ENCODE measurements around the gene CBX7.

Gene CBX7

DNA sequence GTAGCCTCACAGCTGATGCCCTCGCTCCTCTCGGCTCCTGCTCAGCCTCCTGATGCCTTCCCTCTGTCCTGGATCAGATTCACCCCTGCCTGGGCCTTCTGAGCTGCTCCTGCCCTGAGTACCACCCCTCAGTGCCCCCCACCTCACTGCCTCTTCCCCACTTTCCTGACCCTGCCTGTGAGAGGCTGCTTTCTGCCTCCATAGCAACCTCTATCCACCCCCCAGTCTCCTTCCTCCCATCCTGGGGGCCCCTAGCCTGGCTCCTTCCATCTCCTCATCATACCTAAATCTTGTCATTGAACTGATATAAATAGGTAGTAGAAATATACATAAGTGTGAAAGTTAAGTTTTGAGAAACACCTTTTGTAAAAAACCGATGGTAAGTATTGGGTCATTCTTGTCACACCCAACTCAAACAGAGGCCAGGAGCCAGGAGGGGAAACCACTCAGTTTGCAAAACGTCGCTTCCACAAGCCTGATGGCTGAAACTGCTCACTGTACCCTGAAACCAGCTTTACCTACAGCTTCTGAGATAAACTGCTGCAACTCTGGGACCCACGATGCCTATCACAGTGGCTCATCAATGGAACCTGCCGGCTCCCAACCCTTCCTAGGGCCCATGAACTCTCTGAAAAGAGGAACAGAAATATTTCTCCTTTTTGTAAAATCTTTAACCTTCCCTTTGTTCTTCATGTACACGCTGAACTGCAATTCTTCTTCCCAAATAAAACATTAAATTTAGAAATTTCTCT, 60.2 kb downstream of the CBX7 start:
- H3K4me3 ChIP-seq (ENCODE audit: low read length), result no peak overlapping the region
- H3K4me2 ChIP-seq (ENCODE audit: low read length), result no peak overlapping the region
- H3K4me1 ChIP-seq (ENCODE audit: control insufficient read depth, insufficient read depth, low read length), result peaks cover 6% of the 10 kb centered on the region
- H3K9ac ChIP-seq (ENCODE audit: low read depth, low read length), result no peak overlapping the region
- peaks cover 49% of the 10 kb centered on the region for H3K27me3 ChIP-seq (ENCODE audit: control insufficient read depth, insufficient read depth, low read length)
- H3K9me3 ChIP-seq (replicated peaks; ENCODE audit: low read length), result no peaks in the 10 kb centered on the region
- H3K36me3 ChIP-seq (ENCODE audit: insufficient read depth, low read length), result no peaks in the 10 kb centered on the region

DNA sequence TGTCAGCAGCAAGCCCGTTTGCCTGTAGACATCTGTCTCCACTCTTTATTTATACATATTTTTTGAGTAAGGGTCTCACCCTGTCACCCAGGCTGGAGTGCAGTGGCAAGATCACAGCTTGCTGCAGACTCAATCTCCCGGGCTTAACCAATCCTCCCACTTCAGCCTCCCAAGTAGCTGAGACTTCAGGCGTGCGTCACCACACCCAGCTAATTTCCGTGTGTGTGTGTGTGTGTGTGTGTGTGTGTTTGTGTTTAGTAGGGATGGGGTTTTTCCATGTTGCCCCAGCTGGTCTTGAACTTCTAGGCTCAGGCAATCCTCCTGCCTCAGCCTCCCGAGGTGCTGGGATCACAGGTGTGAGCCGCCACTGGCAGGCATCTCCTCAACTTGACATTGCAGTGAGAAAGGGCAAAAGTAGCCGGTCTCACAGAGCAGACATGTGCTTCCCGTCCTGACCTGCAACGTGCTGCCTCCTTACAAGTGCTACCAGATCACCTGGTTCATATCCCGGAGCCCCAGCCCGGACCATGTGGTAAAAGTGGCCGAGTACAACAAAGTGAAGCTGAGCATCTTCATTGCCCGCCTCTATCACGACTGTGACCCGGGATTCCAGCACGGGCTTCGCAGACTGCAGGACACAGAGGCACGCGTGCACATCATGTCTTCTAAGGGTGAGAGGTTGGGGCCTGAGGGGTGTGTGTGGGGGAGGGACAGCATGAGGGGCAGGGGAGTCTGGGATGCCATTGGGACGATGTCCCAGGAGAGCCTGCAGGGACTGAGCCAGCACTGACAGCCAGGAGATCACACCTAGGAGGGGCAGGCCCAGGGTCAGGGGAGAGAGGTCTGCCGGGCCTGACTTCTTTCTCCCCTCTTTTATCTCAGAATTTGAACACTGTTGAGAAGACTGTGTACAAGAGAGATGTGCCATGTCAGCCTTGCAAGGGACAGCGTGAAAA, 61.1 kb downstream of the CBX7 start:
- H3K4me2 ChIP-seq (ENCODE audit: low read length), result no peak overlapping the region
- no peaks in the 10 kb centered on the region for H3K36me3 ChIP-seq (ENCODE audit: insufficient read depth, low read length)
- no peaks in the 10 kb centered on the region for H3K9me3 ChIP-seq (replicated peaks; ENCODE audit: low read length)
- H3K9ac ChIP-seq (ENCODE audit: low read depth, low read length), result no peak overlapping the region
- no peaks in the 10 kb centered on the region for H3K4me1 ChIP-seq (ENCODE audit: control insufficient read depth, insufficient read depth, low read length)
- H3K27me3 ChIP-seq (ENCODE audit: control insufficient read depth, insufficient read depth, low read length), result peaks cover 51% of the 10 kb centered on the region
- H3K4me3 ChIP-seq (ENCODE audit: low read length), result no peak overlapping the region

DNA sequence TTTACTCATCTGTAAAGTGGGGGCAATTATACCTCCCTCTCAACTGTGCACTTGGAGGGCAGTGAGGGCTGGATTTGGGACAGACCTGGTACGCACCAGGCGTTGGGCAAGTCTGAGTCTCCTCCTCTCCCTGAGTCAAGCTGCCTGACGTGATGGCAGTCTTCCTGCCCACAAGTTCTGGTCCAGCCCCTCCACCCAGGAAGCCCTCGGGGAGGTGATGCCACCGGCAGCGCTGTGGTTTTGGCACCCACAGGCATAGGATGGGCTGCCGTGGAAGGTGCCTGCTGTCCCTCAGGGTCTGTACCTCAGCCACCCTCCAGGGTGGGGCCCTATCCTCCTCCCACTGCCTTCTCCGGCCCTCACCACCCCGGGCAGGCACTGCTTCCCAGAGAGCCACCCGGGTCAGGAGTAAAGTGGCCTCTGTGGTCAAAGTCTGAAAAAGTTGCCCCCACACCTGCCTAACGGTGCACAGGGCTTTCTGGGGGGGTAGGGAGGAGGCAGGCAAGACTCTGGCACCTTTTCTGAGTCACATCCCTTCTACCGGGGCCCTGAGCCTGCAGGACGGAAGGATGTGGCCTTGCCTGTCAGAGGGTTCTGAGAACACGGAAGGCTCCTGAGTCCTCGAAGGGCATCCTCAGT, 61.9 kb downstream of the CBX7 start:
- no peaks in the 10 kb centered on the region for H3K4me1 ChIP-seq (ENCODE audit: control insufficient read depth, insufficient read depth, low read length)
- H3K9ac ChIP-seq (ENCODE audit: low read depth, low read length), result no peak overlapping the region
- no peak overlapping the region for H3K4me3 ChIP-seq (ENCODE audit: low read length)
- H3K4me2 ChIP-seq (ENCODE audit: low read length), result no peak overlapping the region
- no peaks in the 10 kb centered on the region for H3K9me3 ChIP-seq (replicated peaks; ENCODE audit: low read length)
- peaks cover 52% of the 10 kb centered on the region for H3K27me3 ChIP-seq (ENCODE audit: control insufficient read depth, insufficient read depth, low read length)
- H3K36me3 ChIP-seq (ENCODE audit: insufficient read depth, low read length), result no peaks in the 10 kb centered on the region

GRCh38 chr22:39089928-39090327, 62.6 kb downstream of the CBX7 start:
- no peaks in the 10 kb centered on the region for H3K36me3 ChIP-seq (ENCODE audit: insufficient read depth, low read length)
- no peaks in the 10 kb centered on the region for H3K4me1 ChIP-seq (ENCODE audit: control insufficient read depth, insufficient read depth, low read length)
- no peak overlapping the region for H3K4me3 ChIP-seq (ENCODE audit: low read length)
- no peak overlapping the region for H3K9ac ChIP-seq (ENCODE audit: low read depth, low read length)
- no peaks in the 10 kb centered on the region for H3K9me3 ChIP-seq (replicated peaks; ENCODE audit: low read length)
- H3K4me2 ChIP-seq (ENCODE audit: low read length), result no peak overlapping the region
- H3K27me3 ChIP-seq (ENCODE audit: control insufficient read depth, insufficient read depth, low read length), result peaks cover 47% of the 10 kb centered on the region

DNA sequence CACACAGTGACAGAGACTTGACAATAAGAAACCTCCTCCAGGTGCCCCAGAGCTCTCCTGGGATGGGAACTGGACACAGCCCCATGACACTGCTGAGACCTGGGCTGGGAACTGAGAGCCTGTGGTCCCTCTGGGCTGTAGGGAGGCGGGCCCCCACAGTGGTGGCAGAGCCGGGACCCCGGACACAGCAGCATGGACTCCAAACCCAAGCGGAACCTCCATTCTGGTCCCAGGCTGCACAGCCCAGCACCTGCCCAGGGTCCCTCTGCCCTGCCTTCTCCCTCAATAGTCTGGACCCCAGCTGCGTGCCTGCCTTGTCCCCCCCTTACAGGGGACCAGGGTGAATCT, 63.8 kb downstream of the CBX7 start:
- Histone ChIP-seq H3K27me3 (ENCODE audit: control insufficient read depth, insufficient read depth, low read length) (peaks cover 44% of the 10 kb centered on the region), H3K9me3 (replicated peaks; ENCODE audit: low read length) (no peaks in the 10 kb centered on the region), H3K9ac (ENCODE audit: low read depth, low read length) (no peak overlapping the region), H3K36me3 (ENCODE audit: insufficient read depth, low read length) (no peaks in the 10 kb centered on the region), H3K4me3 (ENCODE audit: low read length) (no peak overlapping the region), H3K4me1 (ENCODE audit: control insufficient read depth, insufficient read depth, low read length) (no peaks in the 10 kb centered on the region), H3K4me2 (ENCODE audit: low read length) (no peak overlapping the region)

GRCh38 chr22:39087881-39088684, 64.4 kb downstream of the CBX7 start:
- Histone ChIP-seq H3K4me1 (ENCODE audit: control insufficient read depth, insufficient read depth, low read length) (no peaks in the 10 kb centered on the region), H3K4me2 (ENCODE audit: low read length) (no peak overlapping the region), H3K27me3 (ENCODE audit: control insufficient read depth, insufficient read depth, low read length) (peaks cover 43% of the 10 kb centered on the region), H3K9ac (ENCODE audit: low read depth, low read length) (no peak overlapping the region), H3K9me3 (replicated peaks; ENCODE audit: low read length) (no peaks in the 10 kb centered on the region), H3K4me3 (ENCODE audit: low read length) (no peak overlapping the region), H3K36me3 (ENCODE audit: insufficient read depth, low read length) (no peaks in the 10 kb centered on the region)

DNA sequence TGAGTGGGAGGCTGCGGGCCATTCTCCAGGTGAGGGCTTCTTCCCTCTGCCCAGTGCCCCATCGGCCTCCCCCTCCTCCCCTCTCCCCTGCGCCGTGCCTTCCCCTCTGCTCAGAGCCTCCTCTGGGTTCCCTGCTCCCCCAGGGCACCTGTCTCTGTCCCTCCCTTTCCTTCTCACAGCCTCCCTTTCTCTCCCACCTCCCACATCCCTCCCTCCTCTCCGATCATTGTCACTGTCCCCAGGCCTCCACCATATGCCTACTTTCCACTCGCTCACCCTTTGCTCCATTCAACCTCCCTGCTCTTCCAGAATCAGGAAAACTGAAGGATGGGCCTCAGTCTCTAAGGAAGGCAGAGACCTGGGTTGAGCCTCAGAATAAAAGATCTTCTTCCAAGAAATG, 65.4 kb downstream of the CBX7 start:
- no peak overlapping the region for H3K9ac ChIP-seq (ENCODE audit: low read depth, low read length)
- no peaks in the 10 kb centered on the region for H3K36me3 ChIP-seq (ENCODE audit: insufficient read depth, low read length)
- H3K27me3 ChIP-seq (ENCODE audit: control insufficient read depth, insufficient read depth, low read length), result peaks cover 33% of the 10 kb centered on the region
- H3K4me3 ChIP-seq (ENCODE audit: low read length), result no peak overlapping the region
- H3K4me1 ChIP-seq (ENCODE audit: control insufficient read depth, insufficient read depth, low read length), result no peaks in the 10 kb centered on the region
- no peak overlapping the region for H3K4me2 ChIP-seq (ENCODE audit: low read length)
- no peaks in the 10 kb centered on the region for H3K9me3 ChIP-seq (replicated peaks; ENCODE audit: low read length)

DNA sequence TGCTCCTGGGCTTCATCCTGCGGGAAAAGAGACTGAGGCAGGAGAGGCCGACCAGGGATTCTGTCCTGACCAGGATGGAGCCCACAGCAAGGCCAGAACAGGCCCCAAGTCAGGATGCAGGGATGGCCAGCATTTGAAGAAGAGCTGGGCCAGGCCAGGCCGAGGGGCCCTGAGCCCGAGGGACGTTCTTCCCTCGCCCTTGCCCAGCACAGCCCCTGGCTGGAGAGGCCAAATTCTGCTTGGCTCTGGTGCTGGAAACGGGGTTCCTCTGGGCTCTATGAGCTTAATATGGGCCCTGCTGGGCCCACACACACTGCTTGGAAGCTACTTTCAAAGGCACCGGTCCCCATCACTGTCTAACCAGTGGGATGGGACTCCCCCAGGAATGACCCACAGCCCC, 67.8 kb downstream of the CBX7 start:
- no peak overlapping the region for H3K4me2 ChIP-seq (ENCODE audit: low read length)
- no peaks in the 10 kb centered on the region for H3K9me3 ChIP-seq (replicated peaks; ENCODE audit: low read length)
- no peaks in the 10 kb centered on the region for H3K36me3 ChIP-seq (ENCODE audit: insufficient read depth, low read length)
- no peak overlapping the region for H3K9ac ChIP-seq (ENCODE audit: low read depth, low read length)
- H3K4me3 ChIP-seq (ENCODE audit: low read length), result no peak overlapping the region
- H3K27me3 ChIP-seq (ENCODE audit: control insufficient read depth, insufficient read depth, low read length), result peaks cover 12% of the 10 kb centered on the region
- no peaks in the 10 kb centered on the region for H3K4me1 ChIP-seq (ENCODE audit: control insufficient read depth, insufficient read depth, low read length)

GRCh38 chr22:39083212-39084165, 69.0 kb downstream of the CBX7 start:
- Histone ChIP-seq H3K4me3 (ENCODE audit: low read length) (no peak overlapping the region), H3K36me3 (ENCODE audit: insufficient read depth, low read length) (no peaks in the 10 kb centered on the region), H3K27me3 (ENCODE audit: control insufficient read depth, insufficient read depth, low read length) (peaks cover 5% of the 10 kb centered on the region), H3K4me1 (ENCODE audit: control insufficient read depth, insufficient read depth, low read length) (no peaks in the 10 kb centered on the region), H3K9ac (ENCODE audit: low read depth, low read length) (no peak overlapping the region), H3K9me3 (replicated peaks; ENCODE audit: low read length) (no peaks in the 10 kb centered on the region), H3K4me2 (ENCODE audit: low read length) (no peak overlapping the region)

DNA sequence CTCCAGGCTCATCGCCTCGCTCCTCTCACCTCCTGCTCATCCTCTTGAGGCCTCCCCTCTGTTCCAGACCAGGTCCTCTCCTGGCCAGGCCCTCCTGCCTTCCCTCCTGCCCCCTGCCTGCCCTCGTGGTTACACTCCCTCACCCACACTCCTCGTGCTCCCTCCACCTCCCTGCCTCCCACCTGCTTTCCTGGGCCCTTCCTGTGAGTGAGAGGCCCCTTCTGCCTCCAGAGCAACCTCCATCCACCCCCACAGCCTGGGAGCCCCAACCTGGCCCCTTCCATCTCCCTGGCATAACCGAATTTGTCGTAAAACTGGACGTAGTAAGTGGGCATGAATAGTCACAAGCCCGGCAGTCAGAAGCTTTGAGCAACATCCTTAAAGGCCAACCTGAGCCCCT, 70.9 kb downstream of the CBX7 start:
- Histone ChIP-seq H3K36me3 (ENCODE audit: insufficient read depth, low read length) (no peaks in the 10 kb centered on the region), H3K4me1 (ENCODE audit: control insufficient read depth, insufficient read depth, low read length) (peaks cover 7% of the 10 kb centered on the region), H3K4me3 (ENCODE audit: low read length) (no peak overlapping the region), H3K9me3 (replicated peaks; ENCODE audit: low read length) (no peaks in the 10 kb centered on the region), H3K27me3 (ENCODE audit: control insufficient read depth, insufficient read depth, low read length) (peaks cover 3% of the 10 kb centered on the region), H3K4me2 (ENCODE audit: low read length) (no peak overlapping the region), H3K9ac (ENCODE audit: low read depth, low read length) (no peak overlapping the region)

All from skeletal muscle satellite cell (primary cell).